HepG2 (cell line): ENCODE results near the gene HBG1.

Experiments
- NCOR1 ChIP-seq: fragments of 200-600 bp; sonication (generic); IDR thresholded peaks from 2 replicates; pipeline ENCODE4 v1.7.0; 2017; ENCODE audit warnings: antibody characterized with exemption, low read length, borderline replicate concordance
- STAT6 ChIP-seq: sonication (generic); formaldehyde crosslinking; IDR thresholded peaks from 2 replicates; pipeline ENCODE4 v1.4.0; 2020; ENCODE audit warnings: missing genetic modification reagents, mild to moderate bottlenecking, borderline replicate concordance

GRCh38 chr11:5291207-5291838, 41.7 kb upstream of the HBG1 start:
- no peak for TF ChIP-seq NCOR1
- no peak for TF ChIP-seq STAT6 (CRISPR knock-in tag)
